ENCODE results near the gene TGFB2.

DNA sequence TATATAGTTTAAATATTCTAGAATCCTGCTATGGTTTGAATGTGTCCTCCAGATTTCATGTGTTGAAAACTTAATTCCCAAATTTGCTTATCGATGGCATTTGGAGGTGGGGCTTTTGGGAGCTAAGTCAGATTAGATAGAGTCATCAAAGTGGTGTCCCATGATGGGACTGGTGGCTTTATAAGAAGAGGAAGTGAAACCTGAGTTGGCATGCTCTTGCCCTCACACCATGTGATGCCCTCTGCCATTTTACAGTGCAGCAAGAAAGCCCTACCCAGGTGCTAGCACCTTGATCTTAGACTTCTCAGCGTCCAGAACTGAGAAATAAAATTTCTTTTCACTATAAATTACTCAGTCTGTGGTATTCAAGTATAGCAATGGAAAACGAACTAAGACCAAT, 111.3 kb downstream of the TGFB2 start:
- TF ChIP-seq POLR2A (IDR thresholded peaks at IDR 0.05) = no peak
- TF ChIP-seq, protein P1, sequence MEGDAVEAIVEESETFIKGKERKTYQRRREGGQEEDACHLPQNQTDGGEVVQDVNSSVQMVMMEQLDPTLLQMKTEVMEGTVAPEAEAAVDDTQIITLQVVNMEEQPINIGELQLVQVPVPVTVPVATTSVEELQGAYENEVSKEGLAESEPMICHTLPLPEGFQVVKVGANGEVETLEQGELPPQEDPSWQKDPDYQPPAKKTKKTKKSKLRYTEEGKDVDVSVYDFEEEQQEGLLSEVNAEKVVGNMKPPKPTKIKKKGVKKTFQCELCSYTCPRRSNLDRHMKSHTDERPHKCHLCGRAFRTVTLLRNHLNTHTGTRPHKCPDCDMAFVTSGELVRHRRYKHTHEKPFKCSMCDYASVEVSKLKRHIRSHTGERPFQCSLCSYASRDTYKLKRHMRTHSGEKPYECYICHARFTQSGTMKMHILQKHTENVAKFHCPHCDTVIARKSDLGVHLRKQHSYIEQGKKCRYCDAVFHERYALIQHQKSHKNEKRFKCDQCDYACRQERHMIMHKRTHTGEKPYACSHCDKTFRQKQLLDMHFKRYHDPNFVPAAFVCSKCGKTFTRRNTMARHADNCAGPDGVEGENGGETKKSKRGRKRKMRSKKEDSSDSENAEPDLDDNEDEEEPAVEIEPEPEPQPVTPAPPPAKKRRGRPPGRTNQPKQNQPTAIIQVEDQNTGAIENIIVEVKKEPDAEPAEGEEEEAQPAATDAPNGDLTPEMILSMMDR (IDR thresholded peaks at IDR 0.05) = no peak

All from stomach (tissue), 4 donors.